CD4-positive, alpha-beta T cell treated with Interleukin-10 for 1 hour (primary cell): ENCODE results near the gene SMYD3.
"Not testable (repeated sequence)": the region's sequence is repeated elsewhere in the genome, so short reads cannot be mapped to it uniquely, and the experiment has no call there.

Source experiments
- DNase-seq: peaks from one replicate; pipeline ENCODE4 v3.0.0-alpha.2; 2020

Gene SMYD3

GRCh38 chr1:245858722-245859492, 648.2 kb downstream of the SMYD3 start:
- no peak for DNase-seq

GRCh38 chr1:245858022-245858721, 648.9 kb downstream of the SMYD3 start:
- DNase-seq = no peak

- no peak for DNase-seq
Observed at GRCh38 chr1:245856944-245857531, 650.0 kb downstream of the SMYD3 start.

GRCh38 chr1:245855846-245856730, 651.0 kb downstream of the SMYD3 start:
- DNase-seq = no peak

GRCh38 chr1:245853291-245853690, 653.8 kb downstream of the SMYD3 start:
- no peak for DNase-seq

- no peak for DNase-seq
Observed at GRCh38 chr1:245843101-245843500, 664.0 kb downstream of the SMYD3 start.

- DNase-seq = no peak
Observed at GRCh38 chr1:245842106-245842505, 665.0 kb downstream of the SMYD3 start.

GRCh38 chr1:245840971-245841370, 666.1 kb downstream of the SMYD3 start:
- no peak for DNase-seq

GRCh38 chr1:245837718-245838117, 669.4 kb downstream of the SMYD3 start:
- no peak for DNase-seq

- no peak for DNase-seq
Observed at GRCh38 chr1:245835386-245835785, 671.7 kb downstream of the SMYD3 start.

- DNase-seq = no peak
Observed at GRCh38 chr1:245834002-245834401, 673.1 kb downstream of the SMYD3 start.

- no peak for DNase-seq
Observed at GRCh38 chr1:245832771-245833527, 674.1 kb downstream of the SMYD3 start.

- DNase-seq = no peak
Observed at GRCh38 chr1:245831518-245831917, 675.6 kb downstream of the SMYD3 start.

- DNase-seq = no peak
Observed at GRCh38 chr1:245829826-245830225, 677.3 kb downstream of the SMYD3 start.

- no peak for DNase-seq
Observed at GRCh38 chr1:245829194-245829593, 677.9 kb downstream of the SMYD3 start.

GRCh38 chr1:245827301-245827700, 679.8 kb downstream of the SMYD3 start:
- DNase-seq = no peak

- DNase-seq = no peak
Observed at GRCh38 chr1:245825128-245825901, 681.8 kb downstream of the SMYD3 start.

- DNase-seq = no peak
Observed at GRCh38 chr1:245823408-245824147, 683.5 kb downstream of the SMYD3 start.

GRCh38 chr1:245822996-245823395, 684.1 kb downstream of the SMYD3 start:
- no peak for DNase-seq

GRCh38 chr1:245818363-245818762, 688.7 kb downstream of the SMYD3 start:
- DNase-seq = not testable (repeated sequence)

- DNase-seq = not testable (repeated sequence)
Observed at GRCh38 chr1:245816496-245816895, 690.6 kb downstream of the SMYD3 start.
